Endodermal cell (in vitro differentiated cells): ENCODE results near the gene M1AP. TPM values are rescaled to one million over a fixed set of nuclear protein-coding genes. Genes with fewer than 3 reads are reported as not detected.

Experiments used
- DNase-seq: peaks from one replicate; pipeline ENCODE4 v3.0.0-alpha.2; 2017
- H3K27ac ChIP-seq: 2 replicates; pipeline ENCODE4 v1.5.1; 2013; ENCODE audit warnings: mild to moderate bottlenecking, low read depth, low read length, moderate library complexity
- H3K27me3 ChIP-seq: 2 replicates; pipeline ENCODE4 v1.6.1; 2013; ENCODE audit warnings: mild to moderate bottlenecking, low read length, moderate library complexity; ENCODE audit not compliant: insufficient read depth, control insufficient read depth, poor library complexity, severe bottlenecking
- H3K36me3 ChIP-seq: 2 replicates; pipeline ENCODE4 v1.7.0; 2013; ENCODE audit warnings: mild to moderate bottlenecking, low read length, moderate library complexity; ENCODE audit not compliant: control insufficient read depth, insufficient read depth
- H3K4me1 ChIP-seq: one replicate; pipeline ENCODE4 v1.7.0; 2013; ENCODE audit warnings: low read length; ENCODE audit not compliant: control insufficient read depth, insufficient read depth
- H3K4me3 ChIP-seq: 2 replicates; pipeline ENCODE4 v1.5.1; 2013; ENCODE audit warnings: mild to moderate bottlenecking, low read length, moderate library complexity
- H3K9ac ChIP-seq: 2 replicates; pipeline ENCODE4 v1.6.1; 2013; ENCODE audit warnings: mild to moderate bottlenecking, low read length, moderate library complexity; ENCODE audit not compliant: poor library complexity, severe bottlenecking; ENCODE audit errors: extremely low read depth
- H3K9me3 ChIP-seq: 2 replicates; pipeline ENCODE4 v1.6.1; 2013; ENCODE audit warnings: mild to moderate bottlenecking, low read length, moderate library complexity; ENCODE audit not compliant: control insufficient read depth
- H3K27ac Mint-ChIP-seq: 2 replicates; pipeline ENCODE4 v1.8.0; 2020; ENCODE audit warnings: mixed read lengths
- H3K27me3 Mint-ChIP-seq: 2 replicates; pipeline ENCODE4 v1.8.0; 2021; ENCODE audit warnings: mild to moderate bottlenecking, mixed read lengths; ENCODE audit not compliant: insufficient read depth
- H3K36me3 Mint-ChIP-seq: 2 replicates; pipeline ENCODE4 v1.8.0; 2020; ENCODE audit warnings: low read depth, mixed read lengths
- H3K4me1 Mint-ChIP-seq: 2 replicates; pipeline ENCODE4 v1.8.0; 2020; ENCODE audit warnings: mixed read lengths
- H3K4me3 Mint-ChIP-seq: 2 replicates; pipeline ENCODE4 v1.8.0; 2020; ENCODE audit warnings: mild to moderate bottlenecking, moderate library complexity, mixed read lengths
- H3K9me3 Mint-ChIP-seq: 2 replicates; pipeline ENCODE4 v1.8.0; 2020; ENCODE audit warnings: mild to moderate bottlenecking, mixed read lengths
- WGBS, 2 experiments: methylation state at CpG; one replicate each; pipeline versions ENCODE4 v1.1.5 to v1.1.7; 2013; ENCODE audit warnings: missing lambda C conversion rate in 2 of 2, mixed read lengths in 1 of 2; ENCODE audit not compliant: insufficient coverage in 1 of 2, insufficient read length in 1 of 2; 5-methylcytosine and 5-hydroxymethylcytosine counted together
- total RNA-seq, 2 donors: library from RNA; stranded (reverse); fragmentation: NEBNext Ultra II Directional in 1 of 2; extraction: Animal tissue kit (Norgen Biotek cat#: 25700) in 1 of 2; gene quantifications; 2 replicates in 1 of 2; 3 replicates in 1 of 2; pipeline ENCODE4 v1.2.1, GENCODE V29; 2021
- TF ChIP-seq, protein P1 (sequence below): fragments of 200-600 bp; sonication (generic); conservative IDR thresholded peaks from 2 replicates; pipeline ENCODE4 v1.5.0; 2021; ENCODE audit warnings: antibody characterized with exemption, mild to moderate bottlenecking

Gene M1AP
- total RNA-seq, 2 donors from 2014 or later = 3.8 to 5.5 TPM

DNA sequence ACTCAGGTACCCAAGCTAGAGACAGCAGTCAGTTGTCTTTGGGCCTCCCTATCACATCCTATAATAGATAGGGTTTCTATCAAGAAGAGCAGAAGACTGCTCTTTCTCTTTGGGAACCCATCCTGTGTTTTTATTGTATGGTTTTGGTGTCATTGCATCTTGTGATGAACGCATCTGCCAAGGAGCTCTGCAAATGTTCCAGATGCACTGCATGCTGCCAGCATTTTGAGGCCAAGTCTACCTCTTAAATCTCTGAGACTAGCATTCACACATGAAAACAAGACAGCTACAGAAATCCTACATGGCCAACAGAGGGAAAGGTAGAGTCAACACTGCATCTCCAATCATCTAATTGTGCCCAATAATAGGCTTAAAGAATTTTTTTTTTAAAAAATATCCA, 20.0 kb upstream of the M1AP start:
- Mint-ChIP-seq H3K27ac (no peak overlapping the region), H3K9me3 (no peaks in the 10 kb centered on the region), H3K4me1 (no peaks in the 10 kb centered on the region), H3K4me3 (no peak overlapping the region), H3K27me3 (no peaks in the 10 kb centered on the region), H3K36me3 (no peaks in the 10 kb centered on the region)
- Histone ChIP-seq H3K27me3 (no peaks in the 10 kb centered on the region), H3K27ac (no peak overlapping the region), H3K4me3 (no peak overlapping the region), H3K9me3 (no peaks in the 10 kb centered on the region), H3K36me3 (no peaks in the 10 kb centered on the region), H3K9ac (no peak overlapping the region), H3K4me1 (no peaks in the 10 kb centered on the region)
- DNase-seq = no peak
- TF ChIP-seq, protein P1, sequence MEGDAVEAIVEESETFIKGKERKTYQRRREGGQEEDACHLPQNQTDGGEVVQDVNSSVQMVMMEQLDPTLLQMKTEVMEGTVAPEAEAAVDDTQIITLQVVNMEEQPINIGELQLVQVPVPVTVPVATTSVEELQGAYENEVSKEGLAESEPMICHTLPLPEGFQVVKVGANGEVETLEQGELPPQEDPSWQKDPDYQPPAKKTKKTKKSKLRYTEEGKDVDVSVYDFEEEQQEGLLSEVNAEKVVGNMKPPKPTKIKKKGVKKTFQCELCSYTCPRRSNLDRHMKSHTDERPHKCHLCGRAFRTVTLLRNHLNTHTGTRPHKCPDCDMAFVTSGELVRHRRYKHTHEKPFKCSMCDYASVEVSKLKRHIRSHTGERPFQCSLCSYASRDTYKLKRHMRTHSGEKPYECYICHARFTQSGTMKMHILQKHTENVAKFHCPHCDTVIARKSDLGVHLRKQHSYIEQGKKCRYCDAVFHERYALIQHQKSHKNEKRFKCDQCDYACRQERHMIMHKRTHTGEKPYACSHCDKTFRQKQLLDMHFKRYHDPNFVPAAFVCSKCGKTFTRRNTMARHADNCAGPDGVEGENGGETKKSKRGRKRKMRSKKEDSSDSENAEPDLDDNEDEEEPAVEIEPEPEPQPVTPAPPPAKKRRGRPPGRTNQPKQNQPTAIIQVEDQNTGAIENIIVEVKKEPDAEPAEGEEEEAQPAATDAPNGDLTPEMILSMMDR = no peak
- WGBS, 2 experiments = 95% methylated on average over 1 of the region's 1 CpG; no CpG with 5 or more reads in 1 of the 2 experiments

DNA sequence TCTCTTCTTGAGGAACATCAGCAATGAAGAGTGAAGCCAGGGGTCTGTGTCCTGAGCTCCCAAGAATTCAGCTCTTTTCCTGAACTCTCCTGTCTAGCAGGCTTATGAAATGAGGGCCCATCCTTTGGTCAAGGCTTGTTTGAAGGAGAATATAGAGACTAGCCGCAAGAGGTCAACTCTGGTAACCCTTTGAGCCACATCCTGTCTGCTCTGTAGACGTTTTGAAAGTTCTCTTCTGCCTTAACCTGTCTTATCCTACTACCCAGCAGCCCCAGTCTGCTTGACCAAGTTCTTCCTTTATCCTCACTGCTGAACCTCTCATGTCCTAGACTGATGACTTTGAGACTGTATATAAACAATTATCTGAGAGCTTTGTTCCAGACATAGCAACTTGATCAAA, 11.3 kb upstream of the M1AP start:
- no peaks in the 10 kb centered on the region for H3K9me3 Mint-ChIP-seq
- no peak overlapping the region for H3K27ac Mint-ChIP-seq
- H3K4me1 Mint-ChIP-seq = peaks cover 4% of the 10 kb centered on the region
- peaks cover 38% of the 10 kb centered on the region for H3K27me3 ChIP-seq
- H3K36me3 ChIP-seq = no peaks in the 10 kb centered on the region
- no peak for DNase-seq
- H3K9me3 ChIP-seq = no peaks in the 10 kb centered on the region
- H3K9ac ChIP-seq = no peak overlapping the region
- H3K4me3 Mint-ChIP-seq = no peak overlapping the region
- peaks cover 35% of the 10 kb centered on the region for H3K27me3 Mint-ChIP-seq
- no peak overlapping the region for H3K4me3 ChIP-seq
- TF ChIP-seq, protein P1 = no peak
- H3K36me3 Mint-ChIP-seq = no peaks in the 10 kb centered on the region
- no peaks in the 10 kb centered on the region for H3K4me1 ChIP-seq
- WGBS, 2 experiments = 86 to 100% methylated on average over 2 of the region's 2 CpGs
- no peak overlapping the region for H3K27ac ChIP-seq

DNA sequence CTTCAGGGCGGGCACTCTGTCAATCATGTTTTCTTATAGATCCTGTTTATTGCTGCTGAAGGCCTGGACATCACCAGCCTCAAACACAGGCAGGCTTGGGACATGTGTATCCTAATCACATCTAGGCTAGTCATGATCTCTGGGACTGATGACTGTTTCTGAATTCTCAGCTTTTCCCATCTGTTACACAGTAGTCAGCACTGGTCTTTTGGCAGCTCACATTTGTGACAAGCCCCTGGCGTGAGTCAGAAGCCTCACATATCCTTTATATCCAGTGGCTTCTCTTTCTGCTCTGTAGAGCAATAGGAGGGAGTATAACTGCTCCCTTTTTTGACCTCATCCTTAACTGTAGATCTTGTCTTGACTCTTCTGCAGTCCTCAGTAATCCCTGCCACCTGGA, 10.4 kb upstream of the M1AP start:
- Mint-ChIP-seq H3K27me3 (peaks cover 39% of the 10 kb centered on the region), H3K36me3 (no peaks in the 10 kb centered on the region), H3K9me3 (no peaks in the 10 kb centered on the region)

More for the DNA sequence above, 10.4 kb upstream of the M1AP start:
- Histone ChIP-seq H3K4me3 (no peak overlapping the region), H3K4me1 (no peaks in the 10 kb centered on the region), H3K36me3 (no peaks in the 10 kb centered on the region), H3K27me3 (peaks cover 41% of the 10 kb centered on the region), H3K9me3 (no peaks in the 10 kb centered on the region), H3K9ac (no peak overlapping the region), H3K27ac (no peak overlapping the region)
- TF ChIP-seq, protein P1 = no peak
- WGBS, 2 experiments = 89 to 100% methylated on average over 1 to 2 of the region's 2 CpGs
- H3K4me1 Mint-ChIP-seq = peaks cover 4% of the 10 kb centered on the region
- no peak for DNase-seq
- no peak overlapping the region for H3K27ac Mint-ChIP-seq
- no peak overlapping the region for H3K4me3 Mint-ChIP-seq
